Thymus (tissue), 11 donors: ENCODE data around the gene ATP9A. TPM values are rescaled to one million over a fixed set of nuclear protein-coding genes. Genes with fewer than 3 reads are reported as not detected.

Source experiments
- DNase-seq, 9 donors: peaks; one replicate each; pipeline ENCODE4 v3.0.0-alpha.2; 2013; ENCODE audit warnings: low spot score in 9 of 9, low read depth in 6 of 9, missing footprints in 1 of 9
- H3K27ac ChIP-seq, 2 donors: one replicate each; pipeline ENCODE4 v1.5.1; 2013; ENCODE audit warnings: control low read depth in 1 of 2, low read depth in 1 of 2, low read length in 1 of 2, mild to moderate bottlenecking in 1 of 2, moderate library complexity in 1 of 2
- H3K27me3 ChIP-seq, 2 donors: one replicate each; pipeline ENCODE4 v1.5.1; 2013; ENCODE audit warnings: low read length in 1 of 2; ENCODE audit not compliant: control insufficient read depth in 2 of 2, insufficient read depth in 1 of 2
- H3K36me3 ChIP-seq, 2 donors: one replicate each; pipeline ENCODE4 v1.5.1; 2013; ENCODE audit warnings: low read length in 1 of 2, mild to moderate bottlenecking in 1 of 2, moderate library complexity in 1 of 2; ENCODE audit not compliant: control insufficient read depth in 2 of 2, insufficient read depth in 2 of 2
- H3K4me1 ChIP-seq, 2 donors: one replicate each; pipeline ENCODE4 v1.5.1; 2013; ENCODE audit warnings: low read length in 2 of 2; ENCODE audit not compliant: control insufficient read depth in 2 of 2, insufficient read depth in 2 of 2
- H3K4me3 ChIP-seq, 2 donors: one replicate each; pipeline ENCODE4 v1.5.1; 2013; ENCODE audit warnings: low read length in 2 of 2, control low read depth in 1 of 2, mild to moderate bottlenecking in 1 of 2
- H3K9me3 ChIP-seq, 2 donors: one replicate each; pipeline ENCODE4 v1.5.1; 2013; ENCODE audit warnings: low read length in 1 of 2, mild to moderate bottlenecking in 1 of 2; ENCODE audit not compliant: control insufficient read depth in 2 of 2, insufficient read depth in 1 of 2
- WGBS: extraction: QIAGEN DNeasy Blood & Tissue Kit; methylation state at CpG from one replicate; pipeline ENCODE4 v1.1.7; 2013; 5-methylcytosine and 5-hydroxymethylcytosine counted together
- polyA plus RNA-seq: library from polyadenylated mRNA; stranded (reverse); fragments of 200-250 nt; gene quantifications from one replicate; pipeline ENCODE4 v1.2.3, GENCODE V29; 2013
- total RNA-seq: library from RNA; stranded (reverse); fragments of 120-200 nt; gene quantifications from one replicate; pipeline ENCODE4 v1.2.4, GENCODE V29; 2013
- donor health status: healthy.

Gene ATP9A
- total and polyA plus RNA-seq, 2 donors: 4.7 to 6.7 TPM

- Histone ChIP-seq H3K27ac (no peak overlapping the region), H3K9me3 (no peaks in the 10 kb centered on the region), H3K27me3 (no peaks in the 10 kb centered on the region), H3K36me3 (no peaks in the 10 kb centered on the region), H3K4me1 (peaks cover 0 to 4% of the 10 kb centered on the region in 2 donors), H3K4me3 (no peak overlapping the region)
- 92% methylated on average over 8 of the region's 8 CpGs for WGBS
- no peak for DNase-seq
Observed at GRCh38 chr20:51584116-51584515, 184.1 kb downstream of the ATP9A start.

DNA sequence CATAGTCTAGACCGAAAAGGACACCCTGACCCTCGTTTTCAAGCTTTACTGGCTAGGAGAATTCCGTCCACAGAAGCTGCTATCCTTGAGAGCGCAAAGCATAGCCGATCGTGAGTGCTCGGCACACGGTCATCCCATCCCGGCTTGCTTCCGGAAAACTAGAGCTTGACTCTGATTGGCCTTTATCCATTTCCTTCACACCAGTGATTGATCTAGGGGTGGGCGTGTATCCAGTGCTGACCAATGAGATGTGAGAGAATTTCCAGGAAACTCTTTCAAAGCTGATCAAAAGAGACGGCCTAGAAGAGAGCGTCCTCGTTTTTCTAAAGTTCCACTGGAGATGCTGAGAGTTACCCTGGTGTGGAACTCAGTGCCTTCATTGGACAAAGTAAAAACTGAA, 184.7 kb downstream of the ATP9A start:
- no peaks in the 10 kb centered on the region for H3K9me3 ChIP-seq
- no peaks in the 10 kb centered on the region for H3K27me3 ChIP-seq
- H3K4me1 ChIP-seq: peaks cover 0 to 4% of the 10 kb centered on the region in 2 donors
- no peaks in the 10 kb centered on the region for H3K36me3 ChIP-seq
- H3K27ac ChIP-seq: no peak overlapping the region
- 97% methylated on average over 14 of the region's 14 CpGs for WGBS
- no peak for DNase-seq
- H3K4me3 ChIP-seq: no peak overlapping the region

GRCh38 chr20:51583073-51583472, 185.1 kb downstream of the ATP9A start:
- no peaks in the 10 kb centered on the region for H3K9me3 ChIP-seq
- H3K4me3 ChIP-seq: no peak overlapping the region
- H3K27me3 ChIP-seq: no peaks in the 10 kb centered on the region
- 94% methylated on average over 13 of the region's 13 CpGs for WGBS
- DNase-seq: no peak
- H3K36me3 ChIP-seq: no peaks in the 10 kb centered on the region
- H3K4me1 ChIP-seq: peaks cover 0 to 4% of the 10 kb centered on the region in 2 donors
- H3K27ac ChIP-seq: no peak overlapping the region

DNA sequence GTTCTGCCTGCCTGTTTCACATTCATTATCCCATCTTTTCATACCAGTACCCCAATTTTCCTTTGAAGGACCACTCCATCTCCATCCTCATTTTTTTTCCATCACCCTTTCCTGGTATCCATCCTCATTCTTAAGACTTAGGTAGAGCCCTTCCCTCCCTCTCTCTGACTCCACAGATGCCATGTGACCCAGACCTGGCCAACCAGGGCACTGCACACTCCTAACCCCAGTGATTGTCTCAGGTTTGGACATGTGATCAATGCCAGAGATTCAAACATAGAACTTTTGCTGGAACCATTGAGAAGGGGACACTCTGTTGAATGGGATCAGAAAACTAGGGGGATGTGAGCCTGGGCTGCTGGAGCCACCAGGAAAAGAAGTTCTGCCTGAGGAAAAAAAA, 186.6 kb downstream of the ATP9A start:
- H3K27ac ChIP-seq: no peak overlapping the region
- H3K9me3 ChIP-seq: no peaks in the 10 kb centered on the region
- H3K4me3 ChIP-seq: no peak overlapping the region
- DNase-seq: no peak
- peaks cover 0 to 4% of the 10 kb centered on the region in 2 donors for H3K4me1 ChIP-seq
- no peaks in the 10 kb centered on the region for H3K36me3 ChIP-seq
- no peaks in the 10 kb centered on the region for H3K27me3 ChIP-seq

- 91% methylated on average over 8 of the region's 8 CpGs for WGBS
- no peak for DNase-seq
- Histone ChIP-seq H3K27me3 (no peaks in the 10 kb centered on the region), H3K4me1 (no peaks in the 10 kb centered on the region), H3K4me3 (no peak overlapping the region), H3K36me3 (no peaks in the 10 kb centered on the region), H3K27ac (no peak overlapping the region), H3K9me3 (no peaks in the 10 kb centered on the region)
Observed at GRCh38 chr20:51579137-51579536, 189.1 kb downstream of the ATP9A start.

- Histone ChIP-seq H3K9me3 (no peaks in the 10 kb centered on the region), H3K4me1 (no peaks in the 10 kb centered on the region), H3K27ac (no peak overlapping the region), H3K4me3 (no peak overlapping the region), H3K27me3 (no peaks in the 10 kb centered on the region), H3K36me3 (no peaks in the 10 kb centered on the region)
- DNase-seq: no peak
- 91% methylated on average over 2 of the region's 2 CpGs for WGBS
Observed at GRCh38 chr20:51578145-51578459, 190.1 kb downstream of the ATP9A start.

- H3K9me3 ChIP-seq: no peaks in the 10 kb centered on the region
- H3K36me3 ChIP-seq: no peaks in the 10 kb centered on the region
- no peaks in the 10 kb centered on the region for H3K4me1 ChIP-seq
- no peak for DNase-seq
- 98% methylated on average over 11 of the region's 11 CpGs for WGBS
- no peak overlapping the region for H3K27ac ChIP-seq
- no peaks in the 10 kb centered on the region for H3K27me3 ChIP-seq
- H3K4me3 ChIP-seq: no peak overlapping the region
Observed at GRCh38 chr20:51577432-51578144, 190.6 kb downstream of the ATP9A start.

- Histone ChIP-seq H3K27me3 (peaks cover 0 to 3% of the 10 kb centered on the region in 2 donors), H3K36me3 (no peaks in the 10 kb centered on the region)
Observed at GRCh38 chr20:51575486-51575885, 192.7 kb downstream of the ATP9A start.

GRCh38 chr20:51574248-51575033, 193.7 kb downstream of the ATP9A start:
- no peak for DNase-seq
- no peak overlapping the region for H3K27ac ChIP-seq
- H3K27me3 ChIP-seq: peaks cover 0 to 9% of the 10 kb centered on the region in 2 donors
- no peaks in the 10 kb centered on the region for H3K9me3 ChIP-seq
- no peaks in the 10 kb centered on the region for H3K4me1 ChIP-seq
- H3K36me3 ChIP-seq: no peaks in the 10 kb centered on the region
- no peak overlapping the region for H3K4me3 ChIP-seq
- WGBS: 98% methylated on average over 6 of the region's 6 CpGs

More at GRCh38 chr20:51575486-51575885, 192.7 kb downstream of the ATP9A start:
- no peaks in the 10 kb centered on the region for H3K4me1 ChIP-seq
- no peak overlapping the region for H3K4me3 ChIP-seq
- H3K27ac ChIP-seq: no peak overlapping the region
- DNase-seq: no peak
- no peaks in the 10 kb centered on the region for H3K9me3 ChIP-seq
- WGBS: 94% methylated on average over 3 of the region's 3 CpGs
